GM20000 (cell line): ENCODE results near the gene CEP128.
"Not testable (repeated sequence)": the region's sequence is repeated elsewhere in the genome, so short reads cannot be mapped to it uniquely, and the experiment has no call there.

Experiments
- DNase-seq: peaks from one replicate; pipeline ENCODE4 v3.0.0; 2012; ENCODE audit warnings: low spot score
- TF ChIP-seq, protein P1 (sequence below): IDR thresholded peaks from 2 replicates; pipeline ENCODE4 v1.5.1; 2012; ENCODE audit warnings: mild to moderate bottlenecking, control low read depth; ENCODE audit errors: extremely low read depth, missing control alignments

CEP128 gene

DNA sequence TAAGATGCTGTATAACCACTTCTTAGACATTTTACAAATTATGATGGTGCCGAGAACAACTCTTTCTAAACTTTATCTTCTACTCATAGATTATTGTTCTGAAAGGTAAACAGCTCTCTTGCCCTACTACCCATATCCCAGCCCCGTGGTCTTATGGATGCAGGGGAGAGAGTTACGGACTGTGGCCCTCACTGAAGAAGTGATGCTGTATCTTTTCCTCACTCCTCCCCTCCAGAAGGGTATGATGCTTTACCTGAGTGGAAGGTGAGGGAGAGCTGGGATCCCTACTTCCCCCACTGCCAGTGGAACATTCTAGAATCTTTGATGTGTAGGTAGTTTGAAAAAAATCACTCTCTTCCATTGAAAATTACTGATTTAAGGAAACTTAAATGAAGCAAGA lies 17.4 kb upstream of the CEP128 start:
- no peak for DNase-seq
- TF ChIP-seq, protein P1, sequence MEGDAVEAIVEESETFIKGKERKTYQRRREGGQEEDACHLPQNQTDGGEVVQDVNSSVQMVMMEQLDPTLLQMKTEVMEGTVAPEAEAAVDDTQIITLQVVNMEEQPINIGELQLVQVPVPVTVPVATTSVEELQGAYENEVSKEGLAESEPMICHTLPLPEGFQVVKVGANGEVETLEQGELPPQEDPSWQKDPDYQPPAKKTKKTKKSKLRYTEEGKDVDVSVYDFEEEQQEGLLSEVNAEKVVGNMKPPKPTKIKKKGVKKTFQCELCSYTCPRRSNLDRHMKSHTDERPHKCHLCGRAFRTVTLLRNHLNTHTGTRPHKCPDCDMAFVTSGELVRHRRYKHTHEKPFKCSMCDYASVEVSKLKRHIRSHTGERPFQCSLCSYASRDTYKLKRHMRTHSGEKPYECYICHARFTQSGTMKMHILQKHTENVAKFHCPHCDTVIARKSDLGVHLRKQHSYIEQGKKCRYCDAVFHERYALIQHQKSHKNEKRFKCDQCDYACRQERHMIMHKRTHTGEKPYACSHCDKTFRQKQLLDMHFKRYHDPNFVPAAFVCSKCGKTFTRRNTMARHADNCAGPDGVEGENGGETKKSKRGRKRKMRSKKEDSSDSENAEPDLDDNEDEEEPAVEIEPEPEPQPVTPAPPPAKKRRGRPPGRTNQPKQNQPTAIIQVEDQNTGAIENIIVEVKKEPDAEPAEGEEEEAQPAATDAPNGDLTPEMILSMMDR, result no peak

DNA sequence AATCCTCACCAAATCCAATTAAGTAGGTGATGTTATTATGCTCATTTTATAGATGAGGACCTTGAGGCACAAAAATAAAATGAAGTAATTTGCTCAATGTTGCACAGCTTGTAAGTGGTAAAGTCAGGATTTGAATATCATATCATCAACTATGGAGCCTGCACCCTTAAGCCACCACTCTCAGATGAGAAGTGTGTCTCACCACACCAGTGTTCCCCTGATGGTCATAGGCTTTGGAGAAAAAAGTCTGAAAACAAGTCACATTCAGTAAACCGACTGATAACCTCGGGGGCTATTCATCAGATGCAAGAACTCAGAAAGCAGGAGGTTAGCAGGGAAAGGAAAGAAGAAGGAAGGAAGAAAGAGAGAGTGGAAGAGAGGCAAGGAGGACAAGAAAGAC lies 16.7 kb upstream of the CEP128 start:
- DNase-seq, result no peak
- TF ChIP-seq, protein P1, result no peak

DNA sequence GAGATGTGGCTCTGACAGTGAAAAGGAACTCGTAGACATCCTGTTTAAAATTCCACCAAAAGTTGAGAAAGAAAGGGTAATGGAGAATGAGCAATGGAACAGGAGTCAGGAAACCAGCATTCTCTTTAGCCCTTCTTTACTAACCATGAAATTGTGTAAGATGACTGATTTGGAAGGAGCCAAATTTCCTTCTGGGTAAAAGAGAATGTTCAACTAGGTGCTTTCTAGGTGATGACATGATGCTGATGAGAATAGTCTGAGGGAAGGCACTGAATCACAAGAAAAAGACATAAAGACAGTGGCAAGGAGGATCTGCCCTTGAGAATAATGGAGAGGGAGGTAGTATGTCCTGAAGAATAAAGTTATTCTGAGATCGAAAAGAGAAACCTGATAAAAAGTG lies 16.1 kb upstream of the CEP128 start:
- TF ChIP-seq, protein P1, result no peak
- no peak for DNase-seq

DNA sequence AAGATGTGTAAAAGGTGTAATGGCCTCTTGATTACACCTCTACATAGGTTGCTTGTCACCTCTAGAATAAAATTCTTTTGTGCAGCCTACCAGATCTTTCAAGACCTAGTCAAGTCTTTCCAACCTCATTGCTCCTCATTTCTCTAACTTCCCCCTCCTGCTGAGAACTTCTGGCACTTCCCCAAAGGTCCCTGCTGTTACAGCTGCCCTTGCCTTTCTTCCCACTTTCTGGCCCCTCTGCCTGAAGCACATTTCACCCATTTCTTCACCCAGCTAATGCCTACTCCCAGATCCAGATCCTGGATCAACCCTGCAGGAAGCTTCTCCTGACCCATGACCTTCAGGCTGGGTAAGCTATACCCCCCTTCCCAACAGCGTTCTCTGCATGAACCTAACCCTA lies 15.4 kb upstream of the CEP128 start:
- no peak for DNase-seq
- TF ChIP-seq, protein P1, result no peak

DNA sequence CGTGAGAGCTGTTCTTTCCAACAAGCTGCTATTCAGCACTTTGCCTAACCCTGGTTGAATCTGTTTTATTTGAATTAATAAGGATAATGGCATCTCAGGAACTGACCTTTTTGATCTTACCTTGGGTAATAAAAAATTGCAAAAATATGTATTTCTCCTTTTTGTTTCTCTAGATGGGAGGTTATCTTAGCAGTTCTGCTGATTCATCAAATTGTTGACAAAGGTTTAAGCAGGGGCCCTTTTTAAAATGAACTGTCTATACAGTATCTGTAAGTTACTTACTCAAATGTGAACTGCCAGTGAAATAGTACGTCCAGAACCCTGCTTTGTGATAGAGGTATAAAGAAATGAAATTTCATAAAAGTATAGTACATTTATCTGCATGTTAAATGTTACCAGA lies 14.6 kb upstream of the CEP128 start:
- DNase-seq, result no peak
- TF ChIP-seq, protein P1, result no peak

DNA sequence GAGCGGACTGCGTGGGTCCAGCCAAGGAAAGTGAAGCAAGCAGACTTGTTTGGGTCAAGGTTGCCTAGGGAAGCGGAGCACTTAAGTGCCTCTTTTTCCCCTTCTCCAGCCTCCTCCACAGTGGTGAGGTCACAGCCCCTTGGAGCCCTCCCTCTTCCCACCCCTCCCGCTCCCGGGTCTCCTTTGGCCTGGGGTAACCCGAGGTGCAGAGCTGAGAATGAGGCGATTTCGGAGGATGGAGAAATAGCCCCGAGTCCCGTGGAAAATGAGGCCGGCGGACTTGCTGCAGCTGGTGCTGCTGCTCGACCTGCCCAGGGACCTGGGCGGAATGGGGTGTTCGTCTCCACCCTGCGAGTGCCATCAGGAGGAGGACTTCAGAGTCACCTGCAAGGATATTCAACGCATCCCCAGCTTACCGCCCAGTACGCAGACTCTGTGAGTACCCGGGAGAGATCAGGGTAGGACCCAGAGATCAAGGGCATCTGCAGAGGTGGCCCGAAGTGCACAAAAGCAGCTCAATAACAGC lies 13.9 kb upstream of the CEP128 start, which contains the start of gene TSHR:
Gene TSHR, plus strand, starts transcription at position 206 of the 526 bp plus-strand sequence. Its CDS starts 60 bp downstream, at position 266.
- no peak for DNase-seq
- TF ChIP-seq, protein P1, result no peak

DNA sequence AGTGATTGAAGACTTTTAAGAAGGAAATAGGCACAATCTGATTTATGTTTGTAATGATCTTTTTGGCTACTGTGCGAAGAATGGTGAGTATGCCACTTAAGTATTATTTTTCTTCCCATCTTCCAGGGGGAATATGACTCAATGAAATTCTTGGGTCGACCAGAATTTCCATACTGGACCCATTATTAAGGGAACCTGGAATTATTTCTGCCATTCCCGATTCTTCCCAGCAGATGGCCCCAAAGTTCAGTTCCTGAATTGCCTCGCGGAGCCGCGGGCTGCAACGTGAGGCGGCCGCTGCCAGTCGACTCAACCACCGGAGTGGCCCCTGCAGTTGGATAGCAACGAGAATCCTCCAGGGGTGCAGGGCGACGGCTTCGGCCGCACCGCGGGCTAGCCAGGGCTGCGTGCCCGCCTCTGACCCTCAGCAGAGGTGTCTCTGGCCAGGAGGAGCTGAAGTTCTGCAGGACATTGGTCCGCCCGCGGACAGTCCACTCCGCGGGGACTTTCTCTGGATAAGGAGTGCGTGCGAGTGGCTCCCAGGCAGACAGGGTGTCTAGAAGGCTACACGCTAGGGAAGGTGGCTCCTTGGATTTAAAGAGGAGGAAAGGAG lies 13.3 kb upstream of the CEP128 start:
- TF ChIP-seq, protein P1, result peak; percentile 74
- DNase-seq, result peak; percentile 63

DNA sequence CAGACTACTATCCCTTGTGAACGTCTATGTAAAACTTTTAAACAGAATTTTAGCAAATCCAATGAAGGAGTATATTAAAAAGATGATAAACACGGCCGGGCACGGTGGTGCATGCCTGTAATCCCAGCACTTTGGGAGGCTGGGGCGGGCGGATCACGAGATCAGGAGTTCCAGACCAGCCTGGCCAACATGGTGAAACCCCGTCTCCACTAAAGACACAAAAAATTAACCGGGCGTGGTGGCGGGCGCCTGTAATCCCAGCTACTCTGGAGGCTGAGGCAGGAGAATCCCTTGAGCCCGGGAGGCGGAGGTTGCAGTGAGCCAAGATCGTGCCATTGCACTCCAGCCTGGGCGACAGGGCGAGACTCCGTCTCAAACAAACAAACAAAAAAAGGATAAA lies 11.7 kb upstream of the CEP128 start:
- DNase-seq, result not testable (repeated sequence)
